Measurements from ENCODE around the gene AGO3.
A peak's percentile ranks its signal among the peaks of the same experiment; 100 is the strongest.
"Not testable (repeated sequence)": the region's sequence is repeated elsewhere in the genome, so short reads cannot be mapped to it uniquely, and the experiment has no call there.

AGO3 gene

DNA sequence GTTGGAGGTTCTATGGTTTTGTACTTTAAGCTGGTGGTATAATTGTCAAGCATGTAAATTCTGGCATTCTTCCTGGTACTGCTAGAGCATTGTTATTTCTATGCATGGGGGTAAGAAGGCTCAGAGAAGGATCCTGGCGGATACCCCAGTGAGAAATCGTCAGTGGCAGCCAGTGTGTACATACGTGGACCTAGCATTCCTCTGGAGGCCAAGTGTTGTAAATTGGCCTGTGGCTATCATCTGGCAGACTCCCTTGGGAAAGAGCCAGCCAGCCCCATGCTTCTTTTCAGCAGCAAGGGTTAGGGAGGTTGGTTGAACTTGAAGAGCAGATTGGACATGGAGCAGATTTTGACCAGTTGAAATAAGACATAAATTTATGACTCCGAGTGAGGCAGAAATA is 5.2 kb upstream of the AGO3 start:
- no peak for DNase-seq (ENCODE audit: low spot score)

- DNase-seq (ENCODE audit: low spot score) = no peak
Measured at GRCh38 chr1:35927472-35927871, 3.4 kb upstream of the AGO3 start.

DNA sequence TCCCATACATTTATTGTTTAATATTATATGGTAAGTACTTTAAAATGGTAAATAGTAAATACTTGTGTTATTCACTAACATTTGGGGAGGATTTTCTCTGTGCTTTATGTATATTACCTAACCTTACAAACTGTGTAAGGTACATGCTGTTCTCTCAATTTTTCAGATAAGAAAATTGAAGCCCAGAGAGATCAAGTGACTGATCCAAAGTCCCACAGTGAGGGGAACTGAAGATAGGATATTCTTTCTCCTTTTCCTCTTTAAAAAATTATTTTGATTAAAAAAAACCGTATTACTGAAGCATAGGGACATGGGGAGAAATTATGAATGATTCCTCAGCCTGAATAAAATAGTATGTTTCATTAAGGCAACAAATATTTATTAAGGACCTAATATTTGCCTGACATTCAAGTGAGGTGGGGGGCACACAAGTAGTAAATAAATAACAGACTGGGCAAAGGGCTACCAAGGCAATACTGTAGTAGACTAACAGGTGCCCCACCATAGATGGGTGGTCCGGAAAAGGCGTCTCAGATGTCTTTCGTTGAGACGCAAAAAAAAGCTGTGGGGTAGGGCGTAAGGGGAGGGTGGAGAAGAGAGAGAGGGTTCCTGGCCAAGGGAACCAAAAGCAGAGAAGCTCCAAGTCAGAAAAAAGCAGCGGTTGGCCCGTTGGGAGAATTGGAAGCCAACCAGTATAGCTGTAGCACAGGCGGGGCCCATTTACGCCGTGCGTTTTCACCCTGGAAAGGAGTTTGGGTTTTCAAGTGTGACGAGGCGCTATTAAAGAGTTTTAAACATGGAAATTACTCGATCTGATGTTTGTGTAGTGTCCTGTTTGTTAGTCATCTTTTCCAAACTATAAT is 944 bp upstream of the AGO3 start:
- DNase-seq (ENCODE audit: low spot score) = peak; percentile 47

- peak; percentile 25 for DNase-seq (ENCODE audit: low spot score)
Measured at GRCh38 chr1:35931446-35932157, 697 bp downstream of the AGO3 start.

- DNase-seq (ENCODE audit: low spot score) = no peak
Measured at GRCh38 chr1:35932158-35932636, 1.3 kb downstream of the AGO3 start.

DNA sequence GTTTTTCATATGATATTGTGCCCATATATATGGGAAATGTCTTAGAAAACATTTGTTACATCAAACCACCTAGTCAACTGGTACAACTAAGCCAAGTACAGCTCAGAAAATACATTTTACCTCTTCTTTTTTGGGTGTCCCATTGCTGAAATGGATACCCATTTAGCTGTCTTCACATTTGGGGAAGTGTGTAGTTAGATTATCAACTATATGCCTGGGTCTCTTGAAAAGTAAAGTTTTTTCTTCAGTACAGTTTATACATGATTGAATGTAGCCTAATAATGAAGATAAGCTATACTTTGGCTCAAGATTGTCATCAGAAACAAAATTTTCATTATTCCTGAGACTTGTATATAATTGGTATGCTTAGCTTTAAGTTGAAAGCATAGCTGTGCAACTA is 2.0 kb downstream of the AGO3 start:
- no peak for DNase-seq (ENCODE audit: low spot score)

- no peak for DNase-seq (ENCODE audit: low spot score)
Measured at GRCh38 chr1:35935442-35936388, 4.8 kb downstream of the AGO3 start.

DNA sequence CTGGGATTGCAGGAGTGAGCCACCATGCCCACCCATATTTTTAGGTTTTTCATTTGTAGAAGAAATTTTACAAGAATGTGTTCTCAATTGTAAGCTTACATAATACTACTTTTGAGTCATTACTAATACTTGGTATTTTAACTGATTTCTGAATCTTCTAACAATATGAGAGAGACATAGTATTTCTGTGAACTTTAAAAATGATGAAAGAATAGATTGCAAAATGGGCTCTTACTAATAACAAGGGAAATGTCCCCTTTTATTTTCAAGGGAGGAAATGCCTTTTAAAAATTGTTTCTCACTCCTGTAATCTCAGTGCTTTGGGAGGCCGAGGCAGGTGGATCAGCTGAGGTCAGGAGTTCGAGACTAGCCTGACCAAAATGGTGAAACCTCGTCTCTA is 5.9 kb downstream of the AGO3 start:
- DNase-seq (ENCODE audit: low spot score) = no peak

DNA sequence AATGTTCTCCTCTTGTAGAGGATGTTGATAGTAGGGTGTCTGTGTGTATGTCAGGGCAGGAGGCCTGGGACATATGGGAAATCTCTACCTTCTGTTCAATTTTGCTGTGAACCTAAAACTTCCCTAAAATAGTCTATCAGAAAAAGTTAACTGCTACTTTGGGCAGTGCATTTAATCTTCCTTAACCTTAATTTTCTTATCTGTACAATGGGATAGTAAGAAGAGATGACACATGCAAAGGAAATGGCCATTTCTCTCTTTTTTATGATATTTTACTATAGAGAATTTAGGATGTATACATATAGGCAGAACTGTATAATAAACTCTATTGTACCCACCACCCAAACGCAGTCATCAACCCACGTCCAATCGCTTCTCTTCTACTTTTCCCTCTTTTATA is 8.6 kb downstream of the AGO3 start:
- DNase-seq (ENCODE audit: low spot score) = no peak

DNA sequence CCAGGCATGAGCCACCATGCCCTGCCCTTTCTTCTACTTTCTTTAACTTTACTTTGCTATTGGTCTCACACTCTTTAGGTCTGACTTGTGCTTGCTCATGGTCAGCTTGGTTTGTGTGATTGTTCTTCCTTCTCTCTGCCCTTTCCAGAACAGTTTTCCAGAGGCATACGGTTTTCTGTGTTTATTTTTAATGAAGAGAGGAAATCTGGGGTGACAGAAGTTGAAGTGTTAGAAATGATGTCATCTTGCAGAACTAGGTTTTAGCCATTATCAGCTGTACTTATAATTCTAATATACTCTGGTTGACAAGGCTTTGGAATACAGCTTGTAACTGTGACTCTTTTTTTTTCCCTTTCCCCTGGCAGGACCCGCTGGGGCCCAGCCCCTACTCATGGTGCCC is 14.4 kb downstream of the AGO3 start:
- no peak for DNase-seq (ENCODE audit: low spot score)

DNA sequence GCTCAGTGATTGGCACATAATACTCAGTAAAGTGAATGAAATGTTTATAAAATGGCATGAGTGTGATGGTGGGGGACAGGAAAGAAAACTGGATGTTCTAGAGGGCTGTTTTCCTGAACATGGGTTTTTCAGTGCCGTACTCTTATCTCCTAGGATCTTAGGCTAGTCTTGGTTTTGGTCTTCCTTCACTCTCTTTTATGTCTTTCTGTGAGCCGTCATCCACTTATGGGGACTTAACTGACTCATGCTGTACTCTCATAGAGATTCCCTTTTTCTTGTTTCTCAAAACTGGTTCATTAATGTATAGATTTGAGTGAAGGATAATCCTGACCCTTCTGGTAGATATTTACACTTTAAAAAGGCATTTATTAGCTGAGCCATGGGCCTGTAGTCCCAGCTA is 16.6 kb downstream of the AGO3 start:
- DNase-seq (ENCODE audit: low spot score) = no peak

- no peak for DNase-seq (ENCODE audit: low spot score)
Measured at GRCh38 chr1:35958558-35958957, 27.7 kb downstream of the AGO3 start.

DNA sequence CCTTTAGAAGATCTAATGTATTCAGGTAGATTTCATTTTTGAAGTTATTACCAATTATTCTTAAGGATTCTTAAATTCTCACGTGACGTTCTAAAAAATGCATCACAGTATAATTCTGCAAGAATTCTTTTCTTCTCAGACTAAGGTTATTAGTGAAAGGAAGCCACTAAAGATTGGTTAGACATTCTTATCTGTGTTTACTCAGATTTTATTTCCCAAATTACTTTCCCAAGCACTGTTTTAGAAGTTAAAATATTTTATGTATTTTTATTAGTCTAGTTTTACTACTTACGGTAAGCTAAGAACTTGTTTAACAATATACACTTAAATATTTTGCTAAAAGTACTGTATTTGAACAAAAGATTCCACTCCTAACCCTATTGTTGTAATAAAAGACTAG is 28.4 kb downstream of the AGO3 start:
- DNase-seq (ENCODE audit: low spot score) = no peak

- no peak for DNase-seq (ENCODE audit: low spot score)
Measured at GRCh38 chr1:35962952-35963351, 32.0 kb downstream of the AGO3 start.

GRCh38 chr1:35964277-35964676 is 33.4 kb downstream of the AGO3 start:
- not testable (repeated sequence) for DNase-seq (ENCODE audit: low spot score)

DNA sequence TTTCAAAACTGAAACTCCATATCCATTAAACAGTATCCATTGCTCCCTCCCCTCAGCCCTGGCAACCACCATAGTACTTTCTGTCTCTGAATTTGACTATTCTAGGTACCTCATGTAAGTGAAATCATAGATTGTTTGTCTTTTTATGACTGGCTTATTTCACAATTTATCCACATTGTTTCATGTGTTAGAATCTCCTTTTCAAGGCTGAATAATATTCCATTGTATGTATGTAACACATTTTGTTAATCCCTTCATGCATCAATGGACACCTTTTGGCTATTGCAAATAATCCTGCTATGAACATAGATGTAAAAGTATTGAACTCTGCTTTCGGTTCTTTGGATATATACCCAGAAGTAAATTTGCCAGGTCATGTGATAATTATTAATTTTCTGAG is 37.5 kb downstream of the AGO3 start:
- no peak for DNase-seq (ENCODE audit: low spot score)

- no peak for DNase-seq (ENCODE audit: low spot score)
Measured at GRCh38 chr1:35971601-35972000, 40.7 kb downstream of the AGO3 start.

DNA sequence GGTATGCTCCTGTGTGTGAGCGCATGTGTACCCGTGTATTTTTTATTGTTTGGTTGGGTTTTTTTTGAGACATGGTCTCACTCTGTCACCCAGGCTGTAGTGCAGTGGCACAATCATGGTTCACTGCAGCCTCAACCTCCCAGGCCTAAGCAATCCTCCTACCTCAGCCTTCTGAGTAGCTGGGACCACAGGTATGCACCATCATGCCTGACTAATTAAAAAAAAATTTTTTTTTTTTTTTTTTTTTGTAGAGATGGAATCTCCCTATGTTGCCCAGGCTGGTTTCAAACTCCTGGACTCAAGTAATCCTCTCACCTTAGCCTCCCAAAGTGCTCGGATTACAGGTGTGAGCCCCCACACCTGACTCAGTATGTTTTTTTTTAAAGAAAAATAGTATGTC is 41.7 kb downstream of the AGO3 start:
- DNase-seq (ENCODE audit: low spot score) = not testable (repeated sequence)

GRCh38 chr1:35980090-35980489 is 49.2 kb downstream of the AGO3 start:
- DNase-seq (ENCODE audit: low spot score) = no peak

- DNase-seq (ENCODE audit: low spot score) = no peak
Measured at GRCh38 chr1:35988237-35988636, 57.3 kb downstream of the AGO3 start.

DNA sequence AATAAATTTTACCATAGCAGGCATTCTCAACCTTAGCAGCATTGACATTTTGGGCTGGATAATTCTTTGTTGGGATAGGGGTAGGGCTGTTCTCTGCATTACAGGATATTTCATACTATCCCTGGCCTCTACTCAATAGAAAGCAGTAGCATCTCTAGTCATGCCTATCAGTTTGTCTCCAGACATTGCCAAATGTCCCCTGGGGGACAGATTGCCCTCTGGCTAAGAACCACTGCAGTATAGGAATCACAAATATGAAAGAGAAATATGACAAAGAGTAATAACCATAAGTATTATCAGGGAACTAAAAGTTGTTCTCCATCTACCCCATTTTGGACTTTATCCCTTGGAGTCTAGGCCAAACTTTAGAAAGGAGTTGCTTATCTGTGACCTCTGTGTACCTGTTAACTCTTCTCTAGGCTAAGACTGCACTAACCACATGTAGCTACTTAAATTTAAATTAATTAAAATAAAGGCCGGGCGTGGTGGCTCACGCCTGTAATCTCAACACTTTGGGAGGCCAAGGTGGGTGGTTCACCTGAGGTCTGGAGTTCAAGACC is 76.1 kb downstream of the AGO3 start:
- no peak for DNase-seq (ENCODE audit: low spot score)

GRCh38 chr1:36007741-36008140 is 76.8 kb downstream of the AGO3 start:
- DNase-seq (ENCODE audit: low spot score) = no peak

Measured in hematopoietic multipotent progenitor cell treated with erythropoietin and hydrocortisone succinate and interleukin-3 and kit ligand, for 17 days (in vitro differentiated cells).